HCT116 (cell line): ENCODE data around the gene ALDH1A1. TPM values are rescaled to one million over a fixed set of nuclear protein-coding genes. Genes with fewer than 3 reads are reported as not detected.

Experiments used
- ATAC-seq: fragments of 200-7000 bp; cut with Tn5 transposase; 2 replicates; pipeline ENCODE4 v1.9.1; 2020; ENCODE audit warnings: mild to moderate bottlenecking, moderate library complexity
- BruUV-seq: library from RNA; stranded (reverse); fragments of 400-500 nt; replicated peaks from 2 replicates; lab custom pipeline; 2021; lab: Mats Ljungman, UMichigan
- CTCF ChIA-PET: fragments of 300-600 bp; sonication (Branson Sonifier 250); formaldehyde crosslinking; loops from one replicate; lab custom pipeline; 2021; ENCODE audit warnings: antibody characterized with exemption; lab: Charles Lee
- POLR2A ChIA-PET: fragments of 300-600, 350-600 bp; sonication (Branson Sonifier 250); formaldehyde crosslinking; loops from one replicate; lab custom pipeline; 2021; ENCODE audit warnings: antibody characterized with exemption; lab: Charles Lee
- RAD21 ChIA-PET, 2 experiments: fragments of 300-600 bp; sonication (Branson Sonifier 250); formaldehyde crosslinking; loops; one replicate each; lab custom pipeline; 2023; ENCODE audit warnings: low total read pairs in 2 of 2; ENCODE audit not compliant: uncharacterized antibody in 2 of 2, unreplicated experiment in 2 of 2, low non-redundant PET in 1 of 2; lab: Charles Lee
- DNase-seq: peaks from one replicate; pipeline ENCODE4 v3.0.0-alpha.2; 2010; ENCODE audit warnings: low read depth, low spot score
- H2AFZ ChIP-seq: fragments of 200-600 bp; shearing (Covaris generic), sonication (generic); 2 replicates; pipeline ENCODE4 v1.6.1; 2017; ENCODE audit warnings: low read depth, mixed run types, mixed read lengths, antibody characterized with exemption, low read length; ENCODE audit not compliant: poor library complexity, severe bottlenecking
- H3K27ac ChIP-seq: 2 replicates; pipeline ENCODE4 v1.5.1; 2012; ENCODE audit warnings: low read depth, low read length
- H3K27me3 ChIP-seq: fragments of 200-600 bp; sonication (generic); 2 replicates; pipeline ENCODE4 v1.6.1; 2016; ENCODE audit warnings: mixed run types, low read length, mixed read lengths; ENCODE audit not compliant: insufficient read depth
- H3K36me3 ChIP-seq, 2 experiments: fragments of 200-500 bp in 1 of 2; fragments of 200-600 bp in 1 of 2; sonication (Bioruptor generic) in 1 of 2; sonication (generic) in 1 of 2; 2 replicates each; pipeline versions ENCODE4 v1.5.1 to v1.6.1; 2014 to 2016; ENCODE audit warnings: low read length in 2 of 2, inconsistent platforms in 1 of 2, mixed read lengths in 1 of 2, mixed run types in 1 of 2; ENCODE audit not compliant: insufficient read depth in 2 of 2, control insufficient read depth in 1 of 2
- H3K4me1 ChIP-seq, 2 experiments: fragments of 200-600 bp in 1 of 2; sonication (generic) in 1 of 2; 2 replicates each; pipeline versions ENCODE4 v1.5.1 to v1.6.1; 2012 to 2017; ENCODE audit warnings: low read length in 2 of 2, inconsistent platforms in 1 of 2, mild to moderate bottlenecking in 1 of 2, mixed read lengths in 1 of 2, mixed run types in 1 of 2, moderate library complexity in 1 of 2; ENCODE audit not compliant: insufficient read depth in 2 of 2, control insufficient read depth in 1 of 2
- H3K4me2 ChIP-seq: fragments of 200-600 bp; sonication (generic); 2 replicates; pipeline ENCODE4 v1.6.1; 2017; ENCODE audit warnings: mixed run types, low read length, mixed read lengths
- H3K4me3 ChIP-seq, 2 experiments: fragments of 200-600 bp in 1 of 2; sonication (generic) in 1 of 2; replicated peaks in 1 of 2; 2 replicates each; pipeline ENCODE4 v1.5.1; 2011 to 2016; ENCODE audit warnings: low read length in 2 of 2, control low read depth in 1 of 2, low read depth in 1 of 2, mild to moderate bottlenecking in 1 of 2, mixed read lengths in 1 of 2, mixed run types in 1 of 2
- H3K79me2 ChIP-seq: fragments of 200-600 bp; sonication (generic); 2 replicates; pipeline ENCODE4 v1.6.1; 2017; ENCODE audit warnings: mild to moderate bottlenecking, mixed run types, low read length, moderate library complexity, mixed read lengths; ENCODE audit not compliant: insufficient read depth
- H3K9ac ChIP-seq: fragments of 200-600 bp; sonication (generic); 2 replicates; pipeline ENCODE4 v1.6.1; 2016; ENCODE audit warnings: low read length, mixed read lengths
- H3K9me2 ChIP-seq: fragments of 200-600 bp; sonication (generic), shearing (Covaris generic); 2 replicates; pipeline ENCODE4 v1.6.1; 2017; ENCODE audit warnings: mixed run types, mild to moderate bottlenecking, moderate library complexity; ENCODE audit not compliant: insufficient read depth
- H3K9me3 ChIP-seq, 2 experiments: fragments of 200-500 bp in 1 of 2; fragments of 200-600 bp in 1 of 2; sonication (Bioruptor generic) in 1 of 2; sonication (generic) in 1 of 2; 2 replicates each; pipeline ENCODE4 v1.6.1; 2014 to 2017; ENCODE audit warnings: low read length in 2 of 2, mixed read lengths in 2 of 2, inconsistent platforms in 1 of 2, low read depth in 1 of 2, mild to moderate bottlenecking in 1 of 2, mixed run types in 1 of 2, moderate library complexity in 1 of 2; ENCODE audit not compliant: control insufficient read depth in 1 of 2, insufficient read depth in 1 of 2
- H4K20me1 ChIP-seq: fragments of 200-600 bp; sonication (generic), shearing (Covaris generic); 2 replicates; pipeline ENCODE4 v1.6.1; 2017; ENCODE audit warnings: mixed run types, mild to moderate bottlenecking, moderate library complexity; ENCODE audit not compliant: insufficient read depth
- ELF1 ChIP-seq: IDR thresholded peaks from 2 replicates; pipeline ENCODE4 v1.6.1; 2012; ENCODE audit warnings: low read depth, borderline replicate concordance
- EZH2phosphoT487 ChIP-seq: fragments of 200-600 bp; IDR thresholded peaks from 2 replicates; pipeline ENCODE4 v1.6.1; 2018; ENCODE audit warnings: antibody characterized with exemption, borderline replicate concordance
- POLR2AphosphoS5 ChIP-seq: IDR thresholded peaks from 2 replicates; pipeline ENCODE4 v1.6.1; 2011; ENCODE audit warnings: mild to moderate bottlenecking, low read depth, low read length, moderate library complexity
- REST ChIP-seq: IDR thresholded peaks from 2 replicates; pipeline ENCODE4 v1.6.1; 2012; ENCODE audit warnings: low read depth
- SP1 ChIP-seq: IDR thresholded peaks from 2 replicates; pipeline ENCODE4 v1.6.1; 2012; ENCODE audit warnings: low read depth
- YY1 ChIP-seq: IDR thresholded peaks from 2 replicates; pipeline ENCODE4 v1.6.1; 2011; ENCODE audit warnings: low read length, low read depth, moderate library complexity, mild to moderate bottlenecking; ENCODE audit not compliant: insufficient replicate concordance; ENCODE audit errors: extremely low read depth
- ZBTB33 ChIP-seq: IDR thresholded peaks from 2 replicates; pipeline ENCODE4 v1.6.1; 2011; ENCODE audit warnings: mild to moderate bottlenecking, low read length, moderate library complexity; ENCODE audit not compliant: insufficient replicate concordance; ENCODE audit errors: extremely low read depth
- intact Hi-C: fragments of 100-400 bp; cut with micrococcal nuclease; formaldehyde crosslinking; loops from 2 replicates; pipeline ENCODE4 v1.10.0; 2022
- total RNA-seq: library from RNA; stranded (reverse); gene quantifications from one replicate; pipeline ENCODE4 v1.2.1, GENCODE V29; 2021; ENCODE audit not compliant: unreplicated experiment

The ALDH1A1 gene
- total RNA-seq, 1 experiment from 2014 or later: 0.44 TPM

- no peak overlapping the region for H3K4me2 ChIP-seq
- H3K79me2 ChIP-seq: no peaks in the 10 kb centered on the region
- RAD21 ChIA-PET: no interaction called here
- POLR2A ChIA-PET: no interaction called here
- no peak overlapping the region for H3K4me3 ChIP-seq
- CTCF ChIA-PET: no interaction called here
- H3K27ac ChIP-seq: no peak overlapping the region
- H3K36me3 ChIP-seq: no peaks in the 10 kb centered on the region
- H3K27me3 ChIP-seq: no peaks in the 10 kb centered on the region
- H3K9ac ChIP-seq: no peak overlapping the region
- no TSS peak for BruUV-seq
- intact Hi-C loops: no loop called here
- no peaks in the 10 kb centered on the region for H3K9me2 ChIP-seq
- no peak overlapping the region for H2AFZ ChIP-seq
- H3K9me3 ChIP-seq: no peaks in the 10 kb centered on the region
- no peaks in the 10 kb centered on the region for H3K4me1 ChIP-seq
- ATAC-seq (no peak), DNase-seq (no peak)
- H4K20me1 ChIP-seq: no peaks in the 10 kb centered on the region
- TF ChIP-seq REST: no peak
- no peak for TF ChIP-seq POLR2AphosphoS5
These were observed 48.4 kb downstream of the ALDH1A1 start for GRCh38 chr9:72904267-72905093.

DNA sequence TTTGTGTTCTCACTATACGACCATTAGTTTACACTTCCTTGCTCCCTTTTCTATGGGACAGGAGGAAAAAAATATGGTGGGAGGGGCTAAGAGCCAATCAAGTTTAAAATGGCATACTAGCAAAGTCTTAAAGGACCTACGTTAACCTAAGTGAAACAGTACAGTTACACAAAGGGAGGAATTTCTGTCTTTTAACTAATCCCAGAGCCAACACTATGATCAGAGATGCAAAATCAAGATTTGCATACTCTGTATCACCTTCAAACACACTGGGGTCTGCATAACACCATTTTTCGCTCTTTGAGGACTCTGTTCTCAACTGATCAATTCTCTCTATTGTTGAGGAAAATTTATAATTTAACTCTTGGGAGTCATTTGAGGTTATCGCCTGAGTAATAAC, 49.8 kb downstream of the ALDH1A1 start:
- no peak for DNase-seq
- POLR2A ChIA-PET: no interaction called here

More for the DNA sequence above, 49.8 kb downstream of the ALDH1A1 start:
- intact Hi-C loops: no loop called here
- no peak overlapping the region for H3K4me2 ChIP-seq
- no peak for ATAC-seq
- no peak for TF ChIP-seq EZH2phosphoT487
- no peak for TF ChIP-seq ELF1
- TF ChIP-seq SP1: no peak
- TF ChIP-seq ZBTB33: no peak
- no peak for TF ChIP-seq YY1
- ChIA-PET RAD21 (no interaction called here), CTCF (no interaction called here)
- H3K27ac ChIP-seq: no peak overlapping the region
- H2AFZ ChIP-seq: no peak overlapping the region
- H4K20me1 ChIP-seq: no peaks in the 10 kb centered on the region
- no peaks in the 10 kb centered on the region for H3K9me3 ChIP-seq
- H3K36me3 ChIP-seq: no peaks in the 10 kb centered on the region
- BruUV-seq: no TSS peak
- H3K79me2 ChIP-seq: no peaks in the 10 kb centered on the region
- no peaks in the 10 kb centered on the region for H3K27me3 ChIP-seq
- H3K9ac ChIP-seq: no peak overlapping the region
- no peak overlapping the region for H3K4me3 ChIP-seq
- H3K4me1 ChIP-seq: no peaks in the 10 kb centered on the region
- H3K9me2 ChIP-seq: no peaks in the 10 kb centered on the region
